Esophagus squamous epithelium (tissue), 4 donors: ENCODE data around the gene NPFFR2. TPM values are rescaled to one million over a fixed set of nuclear protein-coding genes. Genes with fewer than 3 reads are reported as not detected.

ENCODE experiments used
- total RNA-seq, 4 donors: library from RNA; depleted of rRNA; stranded (reverse); fragments of >200 nt; gene quantifications; one replicate each; pipeline ENCODE4 v1.1.0, GENCODE V29; 2016

NPFFR2 gene
- total RNA-seq, 4 donors from 2014 or later = not detected

Other genes with a start within 250 kb of the NPFFR2 start
- gene GC, start 247.9 kb upstream of the NPFFR2 start, total RNA-seq = not detected